GM23338 (cell line): ENCODE measurements around the gene BAZ1B. TPM values are rescaled to one million over a fixed set of nuclear protein-coding genes. Genes with fewer than 3 reads are reported as not detected.
"Not testable (repeated sequence)": the region's sequence is repeated elsewhere in the genome, so short reads cannot be mapped to it uniquely, and the experiment has no call there.

Experiments used
- ATAC-seq: fragments of 200-7000 bp; cut with Tn5 transposase; 3 replicates; pipeline ENCODE4 v1.9.1; 2020
- DNase-seq: peaks from one replicate; pipeline ENCODE4 v3.0.0-alpha.2; 2015; ENCODE audit warnings: low spot score
- H2AFZ ChIP-seq: fragments of 200-600 bp; sonication (generic); 2 replicates; pipeline ENCODE4 v1.8.0; 2016; ENCODE audit warnings: antibody characterized with exemption, mild to moderate bottlenecking, moderate library complexity
- H3F3A ChIP-seq: fragments of 200-600 bp; sonication (generic); replicated peaks from 2 replicates; pipeline ENCODE4 v1.8.0; 2017; ENCODE audit warnings: antibody characterized with exemption, mixed run types, low read depth
- H3K27ac ChIP-seq: fragments of 200-600 bp; sonication (generic); 2 replicates; pipeline ENCODE4 v1.6.1; 2016; ENCODE audit warnings: low read depth
- H3K27me3 ChIP-seq: fragments of 200-600 bp; sonication (generic); 2 replicates; pipeline ENCODE4 v1.8.0; 2016; ENCODE audit warnings: mild to moderate bottlenecking, mixed run types, moderate library complexity; ENCODE audit not compliant: insufficient read depth
- H3K36me3 ChIP-seq: fragments of 200-600 bp; sonication (generic); 2 replicates; pipeline ENCODE4 v1.8.0; 2016; ENCODE audit warnings: mild to moderate bottlenecking; ENCODE audit not compliant: insufficient read depth
- H3K4me1 ChIP-seq: fragments of 200-600 bp; sonication (generic); 2 replicates; pipeline ENCODE4 v1.8.0; 2016; ENCODE audit warnings: mild to moderate bottlenecking, moderate library complexity; ENCODE audit not compliant: insufficient read depth
- H3K4me2 ChIP-seq: fragments of 200-600 bp; sonication (generic); 2 replicates; pipeline ENCODE4 v1.7.1; 2017; ENCODE audit warnings: mixed run types
- H3K4me3 ChIP-seq: fragments of 200-600 bp; sonication (generic); 2 replicates; pipeline ENCODE4 v1.6.1; 2016; ENCODE audit warnings: mixed run types
- H3K79me2 ChIP-seq: fragments of 200-600 bp; sonication (generic); replicated peaks from 2 replicates; pipeline ENCODE4 v1.8.0; 2017; ENCODE audit warnings: mild to moderate bottlenecking; ENCODE audit not compliant: insufficient read depth
- H3K9me2 ChIP-seq: fragments of 200-600 bp; sonication (generic); 2 replicates; pipeline ENCODE4 v1.8.0; 2017; ENCODE audit not compliant: insufficient read depth
- H4K20me1 ChIP-seq: fragments of 200-600 bp; sonication (generic); replicated peaks from 2 replicates; pipeline ENCODE4 v1.8.0; 2017; ENCODE audit warnings: mild to moderate bottlenecking; ENCODE audit not compliant: insufficient read depth
- H3K27ac Mint-ChIP-seq: 2 replicates; pipeline ENCODE4 v1.8.0; 2020; ENCODE audit warnings: inconsistent platforms, mild to moderate bottlenecking, moderate library complexity, mixed read lengths
- H3K27me3 Mint-ChIP-seq: 3 replicates; pipeline ENCODE4 v1.8.0; 2022; ENCODE audit warnings: low read depth, mild to moderate bottlenecking, moderate library complexity, mixed read lengths, inconsistent platforms; ENCODE audit not compliant: insufficient read depth, poor library complexity
- H3K36me3 Mint-ChIP-seq: 3 replicates; pipeline ENCODE4 v1.8.0; 2021; ENCODE audit warnings: low read depth, mild to moderate bottlenecking, inconsistent platforms, moderate library complexity, mixed read lengths
- H3K4me1 Mint-ChIP-seq: 3 replicates; pipeline ENCODE4 v1.8.0; 2020; ENCODE audit warnings: mild to moderate bottlenecking, inconsistent platforms, mixed read lengths
- H3K4me3 Mint-ChIP-seq: 3 replicates; pipeline ENCODE4 v1.8.0; 2021; ENCODE audit warnings: moderate library complexity, mild to moderate bottlenecking, inconsistent platforms, mixed read lengths
- H3K9me3 Mint-ChIP-seq: 3 replicates; pipeline ENCODE4 v1.8.0; 2020; ENCODE audit warnings: moderate library complexity, mild to moderate bottlenecking, inconsistent platforms, mixed read lengths
- CREB1 ChIP-seq: fragments of 250-450 bp; sonication (Bioruptor Pico); IDR thresholded peaks from 2 replicates; pipeline ENCODE4 v1.5.0; 2020; ENCODE audit warnings: low read depth, mild to moderate bottlenecking, moderate library complexity
- CTCF ChIP-seq, 2 experiments: fragments of 200-600 bp in 1 of 2; sonication (generic) in 1 of 2; conservative IDR thresholded peaks; 2 replicates each; pipeline versions ENCODE4 v1.5.1 to v1.6.1; 2016 to 2017; ENCODE audit warnings: antibody characterized with exemption in 2 of 2, low read depth in 2 of 2, mild to moderate bottlenecking in 2 of 2, moderate library complexity in 1 of 2
- ETS1 ChIP-seq: IDR thresholded peaks from 2 replicates; pipeline ENCODE4 v1.6.1; 2016; ENCODE audit warnings: antibody characterized with exemption
- EZH2 ChIP-seq: fragments of 200-600 bp; sonication (generic); IDR thresholded peaks from one replicate; pipeline ENCODE4 v1.8.0; 2017; ENCODE audit warnings: antibody characterized with exemption, mild to moderate bottlenecking, low read depth; ENCODE audit not compliant: unreplicated experiment
- EZH2phosphoT487 ChIP-seq: fragments of 200-600 bp; sonication (generic); IDR thresholded peaks from one replicate; pipeline ENCODE4 v1.8.1; 2018; ENCODE audit warnings: antibody characterized with exemption; ENCODE audit not compliant: unreplicated experiment
- STAT1 ChIP-seq: IDR thresholded peaks from one replicate; pipeline ENCODE4 v1.6.1; 2016; ENCODE audit warnings: antibody characterized with exemption; ENCODE audit not compliant: unreplicated experiment
- ZNF114 ChIP-seq: fragments of 250-450 bp; sonication (Bioruptor Pico); IDR thresholded peaks from 2 replicates; pipeline ENCODE4 v1.5.0; 2020; ENCODE audit warnings: mild to moderate bottlenecking, moderate library complexity
- ZNF331 ChIP-seq: fragments of 250-450 bp; sonication (Bioruptor Pico); IDR thresholded peaks from 2 replicates; pipeline ENCODE4 v1.5.0; 2020; ENCODE audit warnings: low read depth, mild to moderate bottlenecking, moderate library complexity
- polyA plus RNA-seq: library from polyadenylated mRNA; unstranded; fragments of >200 nt; fragmentation: Nextera tagmentation; extraction: Ambion mirVana; gene quantifications from 2 replicates; pipeline ENCODE4 v1.2.1, GENCODE V29; 2016
- total RNA-seq: library from RNA; depleted of rRNA; stranded (reverse); fragments of >200 nt; shearing (Covaris generic); gene quantifications from 2 replicates; pipeline ENCODE4 v1.2.3, GENCODE V29; 2014
- TF ChIP-seq, protein P1 (sequence below): IDR thresholded peaks from one replicate; pipeline ENCODE4 v1.6.1; 2018; ENCODE audit warnings: antibody characterized with exemption; ENCODE audit not compliant: unreplicated experiment

The BAZ1B gene
- total and polyA plus RNA-seq, 2 experiments from 2014 or later = 40.4 to 70.7 TPM

DNA sequence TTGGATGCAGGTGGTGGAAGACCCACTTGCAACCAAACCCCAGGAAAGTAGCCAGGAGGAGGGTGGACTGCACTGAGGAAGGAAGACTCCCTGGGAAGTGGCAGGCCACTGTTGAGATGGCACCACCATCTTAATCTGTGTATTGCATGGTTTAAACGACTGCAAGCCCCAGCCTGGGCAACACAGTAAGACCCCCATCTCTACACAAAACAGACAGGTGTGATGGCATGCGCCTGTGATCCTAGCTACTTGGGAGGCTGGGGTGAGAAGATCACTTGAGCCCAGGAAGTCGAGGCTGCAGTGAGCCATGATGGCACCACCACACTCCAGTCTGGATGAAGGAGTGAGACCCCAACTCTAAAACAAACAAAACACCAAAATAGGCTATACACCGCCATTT lies 45.0 kb upstream of the BAZ1B start:
- Mint-ChIP-seq H3K27me3 (peaks cover 2% of the 10 kb centered on the region), H3K9me3 (no peaks in the 10 kb centered on the region), H3K27ac (no peak overlapping the region), H3K36me3 (peaks cover 21% of the 10 kb centered on the region), H3K4me3 (no peak overlapping the region), H3K4me1 (peaks cover 6% of the 10 kb centered on the region)
- Histone ChIP-seq H3K27ac (no peak overlapping the region), H3K79me2 (no peaks in the 10 kb centered on the region), H2AFZ (no peak overlapping the region), H3F3A (no peaks in the 10 kb centered on the region), H3K36me3 (no peaks in the 10 kb centered on the region), H3K9me2 (no peaks in the 10 kb centered on the region), H3K4me3 (no peak overlapping the region), H3K4me1 (no peaks in the 10 kb centered on the region), H3K27me3 (no peaks in the 10 kb centered on the region), H4K20me1 (peaks cover 11% of the 10 kb centered on the region), H3K4me2 (no peak overlapping the region)
- ATAC-seq (no peak), DNase-seq (no peak)
- no peak for TF ChIP-seq CTCF (conservative IDR thresholded peaks at IDR 0.05; ENCODE audit: low read depth in 2 of 2)
- TF ChIP-seq CREB1 (CRISPR knock-in tag) = no peak

- H3K36me3 Mint-ChIP-seq = peaks cover 17% of the 10 kb centered on the region
- H2AFZ ChIP-seq, H3K4me2 ChIP-seq, H3K4me3 Mint-ChIP-seq, H3K79me2 ChIP-seq, H3K4me1 ChIP-seq, H3K4me3 ChIP-seq, H3K27me3 Mint-ChIP-seq, H3K4me1 Mint-ChIP-seq, ATAC-seq, H3K27ac Mint-ChIP-seq, H3K27ac ChIP-seq, H3K36me3 ChIP-seq, H3K9me2 ChIP-seq, DNase-seq, H3K27me3 ChIP-seq, H3K9me3 Mint-ChIP-seq, H3F3A ChIP-seq: not testable (repeated sequence)
- H4K20me1 ChIP-seq = peaks cover 11% of the 10 kb centered on the region
These were observed 44.3 kb upstream of the BAZ1B start for GRCh38 chr7:73566431-73566830.

GRCh38 chr7:73565675-73566340 lies 43.7 kb upstream of the BAZ1B start:
- ATAC-seq = no peak
- peaks cover 5% of the 10 kb centered on the region for H3K27me3 Mint-ChIP-seq
- no peaks in the 10 kb centered on the region for H3K9me3 Mint-ChIP-seq
- no peak for TF ChIP-seq ZNF331 (CRISPR knock-in tag)
- no peak for TF ChIP-seq ZNF114 (CRISPR knock-in tag)
- no peak for TF ChIP-seq ETS1
- TF ChIP-seq EZH2 = no peak
- TF ChIP-seq, protein P1, sequence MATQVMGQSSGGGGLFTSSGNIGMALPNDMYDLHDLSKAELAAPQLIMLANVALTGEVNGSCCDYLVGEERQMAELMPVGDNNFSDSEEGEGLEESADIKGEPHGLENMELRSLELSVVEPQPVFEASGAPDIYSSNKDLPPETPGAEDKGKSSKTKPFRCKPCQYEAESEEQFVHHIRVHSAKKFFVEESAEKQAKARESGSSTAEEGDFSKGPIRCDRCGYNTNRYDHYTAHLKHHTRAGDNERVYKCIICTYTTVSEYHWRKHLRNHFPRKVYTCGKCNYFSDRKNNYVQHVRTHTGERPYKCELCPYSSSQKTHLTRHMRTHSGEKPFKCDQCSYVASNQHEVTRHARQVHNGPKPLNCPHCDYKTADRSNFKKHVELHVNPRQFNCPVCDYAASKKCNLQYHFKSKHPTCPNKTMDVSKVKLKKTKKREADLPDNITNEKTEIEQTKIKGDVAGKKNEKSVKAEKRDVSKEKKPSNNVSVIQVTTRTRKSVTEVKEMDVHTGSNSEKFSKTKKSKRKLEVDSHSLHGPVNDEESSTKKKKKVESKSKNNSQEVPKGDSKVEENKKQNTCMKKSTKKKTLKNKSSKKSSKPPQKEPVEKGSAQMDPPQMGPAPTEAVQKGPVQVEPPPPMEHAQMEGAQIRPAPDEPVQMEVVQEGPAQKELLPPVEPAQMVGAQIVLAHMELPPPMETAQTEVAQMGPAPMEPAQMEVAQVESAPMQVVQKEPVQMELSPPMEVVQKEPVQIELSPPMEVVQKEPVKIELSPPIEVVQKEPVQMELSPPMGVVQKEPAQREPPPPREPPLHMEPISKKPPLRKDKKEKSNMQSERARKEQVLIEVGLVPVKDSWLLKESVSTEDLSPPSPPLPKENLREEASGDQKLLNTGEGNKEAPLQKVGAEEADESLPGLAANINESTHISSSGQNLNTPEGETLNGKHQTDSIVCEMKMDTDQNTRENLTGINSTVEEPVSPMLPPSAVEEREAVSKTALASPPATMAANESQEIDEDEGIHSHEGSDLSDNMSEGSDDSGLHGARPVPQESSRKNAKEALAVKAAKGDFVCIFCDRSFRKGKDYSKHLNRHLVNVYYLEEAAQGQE = no peak
- TF ChIP-seq CTCF (conservative IDR thresholded peaks at IDR 0.05; ENCODE audit: low read depth in 2 of 2) = no peak
- TF ChIP-seq STAT1 = no peak
- no peak for TF ChIP-seq EZH2phosphoT487

More at GRCh38 chr7:73565675-73566340, 43.7 kb upstream of the BAZ1B start:
- Mint-ChIP-seq H3K27ac (no peak overlapping the region), H3K4me1 (peaks cover 6% of the 10 kb centered on the region), H3K4me3 (no peak overlapping the region), H3K36me3 (peaks cover 10% of the 10 kb centered on the region)
- Histone ChIP-seq H3K79me2 (no peaks in the 10 kb centered on the region), H3K36me3 (no peaks in the 10 kb centered on the region), H3F3A (no peaks in the 10 kb centered on the region), H3K27ac (no peak overlapping the region), H3K4me2 (no peak overlapping the region), H3K9me2 (no peaks in the 10 kb centered on the region), H4K20me1 (peaks cover 11% of the 10 kb centered on the region), H2AFZ (no peak overlapping the region), H3K4me1 (no peaks in the 10 kb centered on the region), H3K27me3 (no peaks in the 10 kb centered on the region; the same call in 1 of the 2 replicates), H3K4me3 (no peak overlapping the region)
- DNase-seq = no peak
